GM19395 (cell line): ENCODE data around the gene SHROOM3.

Source experiments
- ATAC-seq: cut with Tn5 transposase; IDR thresholded peaks from one replicate; pipeline ENCODE4 v1.9.1; 2021; ENCODE audit warnings: mild to moderate bottlenecking, moderate library complexity; ENCODE audit not compliant: unreplicated experiment

Gene SHROOM3

GRCh38 chr4:76615999-76616398 is 181.0 kb downstream of the SHROOM3 start:
- no peak for ATAC-seq

- ATAC-seq: no peak
Measured at GRCh38 chr4:76616526-76616925, 181.5 kb downstream of the SHROOM3 start.

- ATAC-seq: no peak
Measured at GRCh38 chr4:76620723-76621468, 185.9 kb downstream of the SHROOM3 start.

- no peak for ATAC-seq
Measured at GRCh38 chr4:76622126-76622525, 187.1 kb downstream of the SHROOM3 start.

GRCh38 chr4:76622717-76623116 is 187.7 kb downstream of the SHROOM3 start:
- ATAC-seq: no peak

- no peak for ATAC-seq
Measured at GRCh38 chr4:76623217-76624045, 188.4 kb downstream of the SHROOM3 start.

GRCh38 chr4:76624241-76624681 is 189.2 kb downstream of the SHROOM3 start:
- no peak for ATAC-seq

- ATAC-seq: no peak
Measured at GRCh38 chr4:76624931-76625715, 190.1 kb downstream of the SHROOM3 start.

- no peak for ATAC-seq
Measured at GRCh38 chr4:76626686-76627465, 191.8 kb downstream of the SHROOM3 start.

- ATAC-seq: no peak
Measured at GRCh38 chr4:76628251-76628650, 193.2 kb downstream of the SHROOM3 start.

GRCh38 chr4:76630741-76631140 is 195.7 kb downstream of the SHROOM3 start:
- ATAC-seq: no peak

GRCh38 chr4:76634220-76634619 is 199.2 kb downstream of the SHROOM3 start:
- no peak for ATAC-seq

GRCh38 chr4:76637712-76638361 is 202.8 kb downstream of the SHROOM3 start:
- ATAC-seq: no peak

- ATAC-seq: no peak
Measured at GRCh38 chr4:76639288-76639687, 204.3 kb downstream of the SHROOM3 start.

- no peak for ATAC-seq
Measured at GRCh38 chr4:76640353-76640910, 205.4 kb downstream of the SHROOM3 start.

- ATAC-seq: no peak
Measured at GRCh38 chr4:76641351-76641750, 206.3 kb downstream of the SHROOM3 start.

- ATAC-seq: no peak
Measured at GRCh38 chr4:76641758-76642157, 206.7 kb downstream of the SHROOM3 start.

- ATAC-seq: no peak
Measured at GRCh38 chr4:76644831-76645485, 209.9 kb downstream of the SHROOM3 start.

GRCh38 chr4:76649086-76649485 is 214.1 kb downstream of the SHROOM3 start:
- ATAC-seq: no peak
